Endothelial cell of umbilical vein (primary cell): ENCODE data around the gene GPR158. TPM values are rescaled to one million over a fixed set of nuclear protein-coding genes. Genes with fewer than 3 reads are reported as not detected.

Experiments
- BruUV-seq: library from RNA; stranded (reverse); fragments of 400-500 nt; replicated peaks from 2 replicates; lab custom pipeline; 2021; lab: Mats Ljungman, UMichigan
- CTCF ChIA-PET: fragments of 300-600, 350-600 bp; sonication (Branson Sonifier 250); formaldehyde crosslinking; loops from one replicate; lab custom pipeline; 2021; ENCODE audit warnings: antibody characterized with exemption, inconsistent platforms; lab: Charles Lee
- POLR2A ChIA-PET: fragments of 300-600, 350-600 bp; sonication (Branson Sonifier 250); formaldehyde crosslinking; loops from one replicate; lab custom pipeline; 2021; ENCODE audit warnings: antibody characterized with exemption, inconsistent platforms; lab: Charles Lee
- DNase-seq: peaks from one replicate; pipeline ENCODE4 v3.0.0-alpha.2; 2011; ENCODE audit warnings: low read depth, low spot score
- FAIRE-seq: peaks from 2 replicates; lab custom pipeline; 2011; peaks lifted over from hg19 to GRCh38; lab: Jason Lieb, UNC
- H2AFZ ChIP-seq: 2 replicates; pipeline ENCODE4 v1.6.0; 2012; ENCODE audit warnings: low read depth, low read length, control low read depth, inconsistent platforms
- H3K27ac ChIP-seq: 2 replicates; pipeline ENCODE4 v1.5.1; 2011; ENCODE audit warnings: low read depth, mild to moderate bottlenecking, control low read depth, low read length, moderate library complexity; ENCODE audit not compliant: insufficient read depth
- H3K27me3 ChIP-seq, 2 experiments: 2 replicates each; pipeline versions ENCODE4 v1.6.0 to v1.6.1; 2011; ENCODE audit warnings: low read length in 2 of 2, mixed read lengths in 1 of 2; ENCODE audit not compliant: control insufficient read depth in 2 of 2, insufficient read depth in 2 of 2
- H3K36me3 ChIP-seq, 2 experiments: 2 replicates in 1 of 2; 3 replicates in 1 of 2; pipeline ENCODE4 v1.5.1; 2011; ENCODE audit warnings: low read length in 2 of 2, mild to moderate bottlenecking in 1 of 2, moderate library complexity in 1 of 2; ENCODE audit not compliant: control insufficient read depth in 2 of 2, insufficient read depth in 2 of 2; ENCODE audit errors: extremely low read depth in 1 of 2
- H3K4me1 ChIP-seq: 3 replicates; pipeline ENCODE4 v1.5.1; 2011; ENCODE audit warnings: mild to moderate bottlenecking, low read length; ENCODE audit not compliant: control insufficient read depth, insufficient read depth; ENCODE audit errors: extremely low read depth
- H3K4me2 ChIP-seq: 2 replicates; pipeline ENCODE4 v1.6.1; 2011; ENCODE audit warnings: low read length, control low read depth, mixed read lengths; ENCODE audit not compliant: insufficient read depth
- H3K4me3 ChIP-seq, 3 experiments: fragments of 200-600 bp in 1 of 3; sonication (generic), shearing (Covaris generic) in 1 of 3; replicated peaks in 1 of 3; 2 replicates each; pipeline ENCODE4 v1.5.1; 2011 to 2016; ENCODE audit warnings: control low read depth in 3 of 3, low read length in 3 of 3, mild to moderate bottlenecking in 2 of 3, inconsistent platforms in 1 of 3, low read depth in 1 of 3, moderate library complexity in 1 of 3; ENCODE audit not compliant: insufficient read depth in 1 of 3
- H3K79me2 ChIP-seq: 2 replicates; pipeline ENCODE4 v1.6.0; 2012; ENCODE audit warnings: low read length, inconsistent platforms; ENCODE audit not compliant: control insufficient read depth, insufficient read depth
- H3K9ac ChIP-seq: replicated peaks from 2 replicates; pipeline ENCODE3; 2011; ENCODE audit warnings: low read length, control low read depth; ENCODE audit not compliant: insufficient read depth; ENCODE audit errors: extremely low read depth
- H3K9me1 ChIP-seq: replicated peaks from 3 replicates; pipeline ENCODE4 v1.6.0; 2011; ENCODE audit warnings: mild to moderate bottlenecking, low read length; ENCODE audit not compliant: control insufficient read depth, insufficient read depth; ENCODE audit errors: extremely low read depth
- H3K9me3 ChIP-seq: replicated peaks from 2 replicates; pipeline ENCODE4 v1.5.1; 2012; ENCODE audit warnings: low read length, inconsistent platforms; ENCODE audit not compliant: control insufficient read depth, insufficient read depth
- H4K20me1 ChIP-seq: replicated peaks from 2 replicates; pipeline ENCODE3; 2011; ENCODE audit warnings: mild to moderate bottlenecking, low read length; ENCODE audit not compliant: control insufficient read depth, insufficient read depth; ENCODE audit errors: extremely low read depth
- EZH2 ChIP-seq: IDR thresholded peaks from 2 replicates; pipeline ENCODE4 v1.6.1; 2012; ENCODE audit warnings: borderline replicate concordance, low read depth, mild to moderate bottlenecking, moderate library complexity, low read length, inconsistent platforms; ENCODE audit not compliant: severe bottlenecking
- FOS ChIP-seq: IDR thresholded peaks from 2 replicates; pipeline ENCODE4 v1.6.1; 2011; ENCODE audit warnings: mild to moderate bottlenecking, low read length, moderate library complexity, borderline replicate concordance; ENCODE audit not compliant: insufficient read depth
- GATA2 ChIP-seq: IDR thresholded peaks from 2 replicates; pipeline ENCODE4 v1.7.0; 2011; ENCODE audit warnings: low read depth, mild to moderate bottlenecking, moderate library complexity, mixed read lengths, low read length; ENCODE audit not compliant: insufficient read length, insufficient read depth
- JUN ChIP-seq: IDR thresholded peaks from 2 replicates; pipeline ENCODE4 v1.6.1; 2011; ENCODE audit warnings: borderline replicate concordance, low read depth; ENCODE audit not compliant: insufficient read length, insufficient read depth
- MAX ChIP-seq: IDR thresholded peaks from 2 replicates; pipeline ENCODE4 v1.6.1; 2011; ENCODE audit not compliant: insufficient read depth, insufficient read length
- MYC ChIP-seq: IDR thresholded peaks from one replicate; pipeline ENCODE4 v1.6.1; 2011; ENCODE audit warnings: mild to moderate bottlenecking, low read depth, low read length
- POLR2A ChIP-seq: IDR thresholded peaks from 2 replicates; pipeline ENCODE4 v1.6.1; 2012; ENCODE audit warnings: low read depth, mild to moderate bottlenecking, control low read depth, low read length
- POLR2AphosphoS5 ChIP-seq: IDR thresholded peaks from 2 replicates; pipeline ENCODE4 v1.6.1; 2012; ENCODE audit warnings: low read depth, mild to moderate bottlenecking, control low read depth, low read length, moderate library complexity; ENCODE audit not compliant: insufficient read depth
- dilution Hi-C: fragments of 300-500 bp; cut with MboI; formaldehyde crosslinking; loops from one replicate; pipeline ENCODE4 v1.15.0; 2019; ENCODE audit warnings: low sequenced_read_pairs; ENCODE audit not compliant: extremely low pct_ligation_motif_present
- intact Hi-C: fragments of 100-400 bp; cut with micrococcal nuclease; formaldehyde crosslinking; loops from one replicate; pipeline ENCODE4 v1.10.0; 2022
- polyA plus RNA-seq, 4 experiments: library from polyadenylated mRNA; depleted of rRNA in 3 of 4; stranded (reverse) in 3 of 4; unstranded in 1 of 4; fragments of >200 nt; gene quantifications; 2 replicates each; pipeline versions ENCODE4 v1.2.1 to v1.2.3, GENCODE V29; 2011 to 2012; ENCODE audit warnings: missing spikeins in 1 of 4
- total RNA-seq: library from RNA; stranded (reverse); gene quantifications from 2 replicates; pipeline ENCODE4 v1.2.3, GENCODE V29; 2021
- TF ChIP-seq, protein P1 (sequence below), 2 donors: IDR thresholded peaks; 1 replicate in 1 of 2; 2 replicates in 1 of 2; pipeline ENCODE4 v1.5.1; 2011; ENCODE audit warnings: low read length in 2 of 2, mild to moderate bottlenecking in 2 of 2, moderate library complexity in 2 of 2, control low read depth in 1 of 2, inconsistent platforms in 1 of 2, low read depth in 1 of 2; ENCODE audit not compliant: insufficient read depth in 1 of 2; ENCODE audit errors: extremely low read depth in 1 of 2

The GPR158 gene
- total and polyA plus RNA-seq, 2 donors (not counting 3 experiments of a cell fraction or from before 2014, with no cell fraction given) = not detected

GRCh38 chr10:25245165-25245564 lies 70.4 kb downstream of the GPR158 start:
- H3K27me3 ChIP-seq = no peaks in the 10 kb centered on the region
- CTCF ChIA-PET = no interaction called here
- no peak for DNase-seq
- H3K9ac ChIP-seq = no peak overlapping the region
- no peak for TF ChIP-seq EZH2
- TF ChIP-seq, protein P1, sequence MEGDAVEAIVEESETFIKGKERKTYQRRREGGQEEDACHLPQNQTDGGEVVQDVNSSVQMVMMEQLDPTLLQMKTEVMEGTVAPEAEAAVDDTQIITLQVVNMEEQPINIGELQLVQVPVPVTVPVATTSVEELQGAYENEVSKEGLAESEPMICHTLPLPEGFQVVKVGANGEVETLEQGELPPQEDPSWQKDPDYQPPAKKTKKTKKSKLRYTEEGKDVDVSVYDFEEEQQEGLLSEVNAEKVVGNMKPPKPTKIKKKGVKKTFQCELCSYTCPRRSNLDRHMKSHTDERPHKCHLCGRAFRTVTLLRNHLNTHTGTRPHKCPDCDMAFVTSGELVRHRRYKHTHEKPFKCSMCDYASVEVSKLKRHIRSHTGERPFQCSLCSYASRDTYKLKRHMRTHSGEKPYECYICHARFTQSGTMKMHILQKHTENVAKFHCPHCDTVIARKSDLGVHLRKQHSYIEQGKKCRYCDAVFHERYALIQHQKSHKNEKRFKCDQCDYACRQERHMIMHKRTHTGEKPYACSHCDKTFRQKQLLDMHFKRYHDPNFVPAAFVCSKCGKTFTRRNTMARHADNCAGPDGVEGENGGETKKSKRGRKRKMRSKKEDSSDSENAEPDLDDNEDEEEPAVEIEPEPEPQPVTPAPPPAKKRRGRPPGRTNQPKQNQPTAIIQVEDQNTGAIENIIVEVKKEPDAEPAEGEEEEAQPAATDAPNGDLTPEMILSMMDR (IDR thresholded peaks at IDR 0.05; ENCODE audit: extremely low read depth in 1 of 2, insufficient read depth in 1 of 2, low read depth in 1 of 2, low read length in 2 of 2) = no peak
- TF ChIP-seq POLR2AphosphoS5 = no peak
- TF ChIP-seq MAX = no peak
- TF ChIP-seq JUN = no peak
- no peak for TF ChIP-seq FOS
- no peak for TF ChIP-seq GATA2
- no peak for TF ChIP-seq MYC
- TF ChIP-seq POLR2A = no peak
- H3K9me3 ChIP-seq = no peaks in the 10 kb centered on the region
- no peak overlapping the region for H2AFZ ChIP-seq
- no peak for FAIRE-seq
- no peaks in the 10 kb centered on the region for H3K4me1 ChIP-seq
- H3K79me2 ChIP-seq = no peaks in the 10 kb centered on the region
- intact Hi-C loops (no loop called here), dilution Hi-C loops (no loop called here)
- BruUV-seq = no TSS peak
- no peak overlapping the region for H3K4me3 ChIP-seq
- no peak overlapping the region for H3K27ac ChIP-seq
- no peaks in the 10 kb centered on the region for H4K20me1 ChIP-seq
- no peak overlapping the region for H3K4me2 ChIP-seq
- H3K36me3 ChIP-seq = no peaks in the 10 kb centered on the region
- H3K9me1 ChIP-seq = no peaks in the 10 kb centered on the region
- POLR2A ChIA-PET = no interaction called here
